ENCODE data around the gene PDHA1. TPM values are rescaled to one million over a fixed set of nuclear protein-coding genes. Genes with fewer than 3 reads are reported as not detected.

PDHA1 gene
- total RNA-seq, 4 donors from 2014 or later: 45.7 to 137 (median 78.8) TPM

DNA sequence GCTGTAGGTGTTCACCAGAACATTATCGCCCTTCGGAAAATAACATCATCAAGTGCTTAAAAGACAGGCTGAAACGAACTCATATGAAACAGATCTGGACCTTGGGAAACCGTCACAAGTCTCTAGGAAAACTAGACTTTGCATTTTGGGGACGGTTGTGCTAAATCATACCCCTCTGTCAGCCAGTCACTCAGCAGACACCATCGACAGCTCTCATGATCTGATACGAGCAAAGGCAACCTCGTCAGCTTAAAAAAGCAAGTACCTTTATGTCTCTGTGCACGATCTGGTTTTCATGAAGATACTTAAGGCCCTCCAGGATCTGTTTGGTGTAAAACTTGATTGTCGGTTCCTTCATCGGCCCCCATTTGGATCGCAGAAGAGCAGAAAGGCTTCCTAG lies 48.4 kb downstream of the PDHA1 start:
- H3K27ac ChIP-seq (replicated peaks in 1 of 4): no peak overlapping the region
- no peaks in the 10 kb centered on the region for H3K4me1 ChIP-seq
- DNase-seq (ENCODE audit: extremely low spot score): no peak
- no peak overlapping the region for H3K4me3 ChIP-seq
- intact Hi-C loops (cut with DNase I): no loop called here
- no peak for TF ChIP-seq POLR2A (IDR thresholded peaks at IDR 0.05; ENCODE audit: low read depth)
- TF ChIP-seq POLR2AphosphoS5 (IDR thresholded peaks at IDR 0.05): no peak
- no peak for TF ChIP-seq EP300 (IDR thresholded peaks at IDR 0.05)
- no peak for TF ChIP-seq CTCF (IDR thresholded peaks at IDR 0.05)
- H3K36me3 ChIP-seq: no peaks in the 10 kb centered on the region
- WGBS: 75% methylated on average over 12 of the region's 12 CpGs
- H3K9me3 ChIP-seq: no peaks in the 10 kb centered on the region
- H3K27me3 ChIP-seq: peaks cover 0 to 6% (median 0%) of the 10 kb centered on the region in 4 donors

- TF ChIP-seq EP300 (IDR thresholded peaks at IDR 0.05): no peak
- no peak for DNase-seq (ENCODE audit: extremely low spot score)
- 66% methylated on average over 4 of the region's 4 CpGs for WGBS
- H3K36me3 ChIP-seq: no peaks in the 10 kb centered on the region
- H3K27me3 ChIP-seq: peaks cover 0 to 4% (median 0%) of the 10 kb centered on the region in 4 donors
- H3K9me3 ChIP-seq: no peaks in the 10 kb centered on the region
- H3K4me3 ChIP-seq: no peak overlapping the region
- no peak overlapping the region for H3K27ac ChIP-seq (replicated peaks in 1 of 4)
- no peaks in the 10 kb centered on the region for H3K4me1 ChIP-seq
- intact Hi-C loops (cut with DNase I): no loop called here
These were observed 49.0 kb downstream of the PDHA1 start for GRCh38 chrX:19392703-19393102.

DNA sequence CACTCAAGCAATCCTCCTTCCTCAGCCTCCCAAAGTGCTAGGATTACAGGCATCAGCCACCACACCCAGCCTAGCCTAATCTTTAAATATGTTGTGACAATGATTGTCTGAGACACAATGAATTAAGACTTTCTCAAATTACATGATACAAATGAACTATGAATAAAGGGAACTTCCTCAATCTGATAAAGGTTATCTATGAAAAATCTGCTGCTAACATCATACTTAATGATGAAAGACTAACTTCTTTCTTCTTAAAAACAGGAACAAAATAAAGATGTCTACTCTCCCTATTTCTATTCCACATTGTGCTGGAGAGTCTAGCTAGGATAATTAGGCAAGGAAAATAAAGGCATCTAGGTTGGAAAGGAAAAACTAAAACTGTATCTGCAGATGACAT lies 60.0 kb downstream of the PDHA1 start:
- intact Hi-C loops (cut with DNase I): no loop called here
- TF ChIP-seq EP300 (IDR thresholded peaks at IDR 0.05): no peak
- TF ChIP-seq POLR2A (IDR thresholded peaks at IDR 0.05; ENCODE audit: low read depth): no peak
- TF ChIP-seq CTCF (IDR thresholded peaks at IDR 0.05): no peak
- no peak for TF ChIP-seq POLR2AphosphoS5 (IDR thresholded peaks at IDR 0.05)
- no peaks in the 10 kb centered on the region for H3K4me1 ChIP-seq
- H3K36me3 ChIP-seq: no peaks in the 10 kb centered on the region
- no peak for DNase-seq (ENCODE audit: extremely low spot score)
- no peak overlapping the region for H3K4me3 ChIP-seq
- no peaks in the 10 kb centered on the region for H3K9me3 ChIP-seq
- no peaks in the 10 kb centered on the region for H3K27me3 ChIP-seq
- H3K27ac ChIP-seq (replicated peaks in 1 of 4): no peak overlapping the region

GRCh38 chrX:19410259-19410658 lies 66.5 kb downstream of the PDHA1 start:
- TF ChIP-seq EP300 (IDR thresholded peaks at IDR 0.05) (no peak), CTCF (IDR thresholded peaks at IDR 0.05) (no peak), POLR2AphosphoS5 (IDR thresholded peaks at IDR 0.05) (no peak), POLR2A (IDR thresholded peaks at IDR 0.05; ENCODE audit: low read depth) (no peak)
- Histone ChIP-seq H3K9me3 (peaks cover 0 to 12% (median 0%) of the 10 kb centered on the region in 4 donors), H3K27ac (replicated peaks in 1 of 4) (no peak overlapping the region), H3K4me1 (no peaks in the 10 kb centered on the region), H3K36me3 (no peaks in the 10 kb centered on the region), H3K27me3 (no peaks in the 10 kb centered on the region), H3K4me3 (no peak overlapping the region)
- DNase-seq (ENCODE audit: extremely low spot score): no peak
- intact Hi-C loops (cut with DNase I): no loop called here
- 91% methylated on average over 2 of the region's 2 CpGs for WGBS

Small RNA genes lying within 50 kb of the gene (small RNA-seq; reads per million reads assigned to genes)
- gene RF00019: 0 reads per million in 3 donors

Other genes starting within 250 kb of the PDHA1 start
- 1 to 10 TPM in 3 of 4 donors, under 1 TPM in 1; 0.83 to 2.7 (median 2.1) TPM for gene ADGRG2, start 221.5 kb upstream of the PDHA1 start, total RNA-seq
- under 1 TPM in 2 of 4 donors, not detected in 2; 0.13 to 0.33 TPM for gene MAP3K15, start 171.6 kb downstream of the PDHA1 start, total RNA-seq

Data from esophagus muscularis mucosa (tissue), 4 donors.